ENCODE measurements around the gene HDAC8. TPM values are rescaled to one million over a fixed set of nuclear protein-coding genes. Genes with fewer than 3 reads are reported as not detected.
"Not testable (repeated sequence)": the region's sequence is repeated elsewhere in the genome, so short reads cannot be mapped to it uniquely, and the experiment has no call there.

Gene HDAC8
- total RNA-seq, 2 donors from 2014 or later, result 12.0 to 13.0 TPM

GRCh38 chrX:72569786-72570185 lies 2.9 kb downstream of the HDAC8 start:
- TF ChIP-seq CTCF (IDR thresholded peaks at IDR 0.05), result no peak
- no peak overlapping the region for H3K4me3 ChIP-seq
- H3K9me3 ChIP-seq, result no peaks in the 10 kb centered on the region
- no peak for DNase-seq (ENCODE audit: low spot score)
- no peaks in the 10 kb centered on the region for H3K27me3 ChIP-seq
- peaks cover 16% of the 10 kb centered on the region for H3K36me3 ChIP-seq
- H3K27ac ChIP-seq, result no peak overlapping the region
- H3K4me1 ChIP-seq, result no peaks in the 10 kb centered on the region

- no peaks in the 10 kb centered on the region for H3K4me1 ChIP-seq
- TF ChIP-seq CTCF (IDR thresholded peaks at IDR 0.05), result no peak
- no peaks in the 10 kb centered on the region for H3K9me3 ChIP-seq
- H3K4me3 ChIP-seq, result no peak overlapping the region
- DNase-seq (ENCODE audit: low spot score), result no peak
- H3K36me3 ChIP-seq, result peaks cover 16% of the 10 kb centered on the region
- H3K27ac ChIP-seq, result no peak overlapping the region
- H3K27me3 ChIP-seq, result no peaks in the 10 kb centered on the region
These were observed 4.1 kb downstream of the HDAC8 start for GRCh38 chrX:72568406-72569092.

- no peak for DNase-seq (ENCODE audit: low spot score)
- no peak overlapping the region for H3K27ac ChIP-seq
- no peak for TF ChIP-seq CTCF (IDR thresholded peaks at IDR 0.05)
- no peak overlapping the region for H3K4me3 ChIP-seq
- H3K4me1 ChIP-seq, result no peaks in the 10 kb centered on the region
- H3K9me3 ChIP-seq, result no peaks in the 10 kb centered on the region
- peaks cover 16% of the 10 kb centered on the region for H3K36me3 ChIP-seq
- H3K27me3 ChIP-seq, result no peaks in the 10 kb centered on the region
These were observed 6.2 kb downstream of the HDAC8 start for GRCh38 chrX:72566448-72566847.

- not testable (repeated sequence) for H3K27me3 ChIP-seq; H3K9me3 ChIP-seq; H3K36me3 ChIP-seq; H3K27ac ChIP-seq; H3K4me3 ChIP-seq; H3K4me1 ChIP-seq; DNase-seq (ENCODE audit: low spot score)
These were observed 13.0 kb downstream of the HDAC8 start for GRCh38 chrX:72559655-72560054.

- Histone ChIP-seq H3K36me3 (no peaks in the 10 kb centered on the region), H3K9me3 (no peaks in the 10 kb centered on the region), H3K27me3 (no peaks in the 10 kb centered on the region), H3K4me3 (no peak overlapping the region), H3K27ac (no peak overlapping the region), H3K4me1 (no peaks in the 10 kb centered on the region)
- no peak for DNase-seq (ENCODE audit: low spot score)
- no peak for TF ChIP-seq CTCF (IDR thresholded peaks at IDR 0.05)
These were observed 18.0 kb downstream of the HDAC8 start for GRCh38 chrX:72554448-72555140.

GRCh38 chrX:72552443-72552842 lies 20.2 kb downstream of the HDAC8 start:
- not testable (repeated sequence) for H3K4me1 ChIP-seq; H3K4me3 ChIP-seq; H3K9me3 ChIP-seq; H3K27ac ChIP-seq; DNase-seq (ENCODE audit: low spot score); H3K27me3 ChIP-seq; H3K36me3 ChIP-seq

- Histone ChIP-seq H3K4me1 (no peaks in the 10 kb centered on the region), H3K27ac (no peak overlapping the region), H3K4me3 (no peak overlapping the region), H3K9me3 (no peaks in the 10 kb centered on the region), H3K27me3 (no peaks in the 10 kb centered on the region), H3K36me3 (no peaks in the 10 kb centered on the region)
- no peak for DNase-seq (ENCODE audit: low spot score)
- TF ChIP-seq CTCF (IDR thresholded peaks at IDR 0.05), result peak in 1 of 2 donors; percentile 15
These were observed 26.7 kb downstream of the HDAC8 start for GRCh38 chrX:72545990-72546389.

All from right atrium auricular region (tissue), 2 donors.